ENCODE results near the gene DCHS1.

DCHS1 gene

GRCh38 chr11:6648501-6648900, 7.1 kb downstream of the DCHS1 start:
- in situ Hi-C loops (cut with MboI; ENCODE audit: low sequenced_read_pairs): no loop called here

- in situ Hi-C loops (cut with MboI; ENCODE audit: low sequenced_read_pairs): no loop called here
Measured at GRCh38 chr11:6647836-6648235, 7.8 kb downstream of the DCHS1 start.

- in situ Hi-C loops (cut with MboI; ENCODE audit: low sequenced_read_pairs): no loop called here
Measured at GRCh38 chr11:6646918-6647679, 8.5 kb downstream of the DCHS1 start.

GRCh38 chr11:6646576-6646917, 9.1 kb downstream of the DCHS1 start:
- in situ Hi-C loops (cut with MboI; ENCODE audit: low sequenced_read_pairs): no loop called here

GRCh38 chr11:6646071-6646470, 9.5 kb downstream of the DCHS1 start:
- in situ Hi-C loops (cut with MboI; ENCODE audit: low sequenced_read_pairs): no loop called here

GRCh38 chr11:6642957-6643356, 12.7 kb downstream of the DCHS1 start:
- in situ Hi-C loops (cut with MboI; ENCODE audit: low sequenced_read_pairs): no loop called here

- in situ Hi-C loops (cut with MboI; ENCODE audit: low sequenced_read_pairs): no loop called here
Measured at GRCh38 chr11:6640985-6641701, 14.5 kb downstream of the DCHS1 start.

GRCh38 chr11:6640036-6640984, 15.3 kb downstream of the DCHS1 start:
- in situ Hi-C loops (cut with MboI; ENCODE audit: low sequenced_read_pairs): no loop called here

GRCh38 chr11:6638429-6638828, 17.2 kb downstream of the DCHS1 start:
- in situ Hi-C loops (cut with MboI; ENCODE audit: low sequenced_read_pairs): no loop called here

- in situ Hi-C loops (cut with MboI; ENCODE audit: low sequenced_read_pairs): no loop called here
Measured at GRCh38 chr11:6637871-6638270, 17.7 kb downstream of the DCHS1 start.

GRCh38 chr11:6636480-6636879, 19.1 kb downstream of the DCHS1 start:
- in situ Hi-C loops (cut with MboI; ENCODE audit: low sequenced_read_pairs): no loop called here

GRCh38 chr11:6635082-6635932, 20.3 kb downstream of the DCHS1 start:
- in situ Hi-C loops (cut with MboI; ENCODE audit: low sequenced_read_pairs): no loop called here

- in situ Hi-C loops (cut with MboI; ENCODE audit: low sequenced_read_pairs): no loop called here
Measured at GRCh38 chr11:6634534-6634933, 21.1 kb downstream of the DCHS1 start.

- in situ Hi-C loops (cut with MboI; ENCODE audit: low sequenced_read_pairs): no loop called here
Measured at GRCh38 chr11:6633422-6634408, 21.9 kb downstream of the DCHS1 start.

GRCh38 chr11:6632116-6633073, 23.2 kb downstream of the DCHS1 start:
- in situ Hi-C loops (cut with MboI; ENCODE audit: low sequenced_read_pairs): no loop called here

- in situ Hi-C loops (cut with MboI; ENCODE audit: low sequenced_read_pairs): no loop called here
Measured at GRCh38 chr11:6631361-6631890, 24.2 kb downstream of the DCHS1 start.

GRCh38 chr11:6630632-6631291, 24.8 kb downstream of the DCHS1 start:
- in situ Hi-C loops (cut with MboI; ENCODE audit: low sequenced_read_pairs): no loop called here
